Endometrial microvascular endothelial cells (primary cell): Measurements from ENCODE around the gene INPP1. TPM values are rescaled to one million over a fixed set of nuclear protein-coding genes. Genes with fewer than 3 reads are reported as not detected.
"Not testable (repeated sequence)": the region's sequence is repeated elsewhere in the genome, so short reads cannot be mapped to it uniquely, and the experiment has no call there.

ENCODE experiments used
- in situ Hi-C: cut with HindIII; loops from 2 replicates; pipeline ENCODE4 v1.10.0; 2017; ENCODE audit warnings: low sequenced_read_pairs, low pct_unique_long_range_greater_than_20kb; ENCODE audit errors: inconsistent ontology term
- total RNA-seq: library from RNA; depleted of rRNA; stranded (reverse); fragments of >200 nt; gene quantifications from one replicate; pipeline ENCODE4 v1.2.3, GENCODE V29; 2015; ENCODE audit errors: inconsistent ontology term

INPP1 gene
- total RNA-seq: 29.4 TPM

- in situ Hi-C loops: loop anchor here (25.0 kb wide), 1 partner anchor 169 kb away; no protein-coding TSS in a partner anchor
These were observed at the start of gene INPP1 for GRCh38 chr2:190343536-190344275. Gene INPP1 (plus strand): TSS chr2:190343589. CDS start chr2:190360103, 16,514 bp downstream.

DNA sequence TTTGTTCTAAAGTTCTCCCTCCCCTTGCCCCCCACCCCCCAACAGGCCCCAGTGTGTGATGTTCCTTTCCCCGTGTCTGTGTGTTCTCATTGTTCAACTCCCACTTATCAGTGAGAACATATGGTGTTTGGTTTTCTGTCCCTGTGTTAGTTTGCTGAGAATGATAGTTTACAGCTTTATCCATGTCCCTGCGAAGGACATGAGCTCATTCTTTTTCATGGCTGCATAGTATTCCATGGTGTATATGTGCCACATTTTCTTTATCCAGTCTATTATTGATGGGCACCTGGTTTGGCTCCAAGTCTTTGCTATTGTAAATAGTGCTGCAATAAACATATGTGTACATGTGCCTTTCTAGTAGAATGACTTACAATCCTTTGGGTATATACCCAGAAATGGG lies 45.5 kb upstream of the INPP1 start:
- in situ Hi-C loops: loop anchor here (25.0 kb wide), 1 partner anchor 211 kb away; no protein-coding TSS in a partner anchor

DNA sequence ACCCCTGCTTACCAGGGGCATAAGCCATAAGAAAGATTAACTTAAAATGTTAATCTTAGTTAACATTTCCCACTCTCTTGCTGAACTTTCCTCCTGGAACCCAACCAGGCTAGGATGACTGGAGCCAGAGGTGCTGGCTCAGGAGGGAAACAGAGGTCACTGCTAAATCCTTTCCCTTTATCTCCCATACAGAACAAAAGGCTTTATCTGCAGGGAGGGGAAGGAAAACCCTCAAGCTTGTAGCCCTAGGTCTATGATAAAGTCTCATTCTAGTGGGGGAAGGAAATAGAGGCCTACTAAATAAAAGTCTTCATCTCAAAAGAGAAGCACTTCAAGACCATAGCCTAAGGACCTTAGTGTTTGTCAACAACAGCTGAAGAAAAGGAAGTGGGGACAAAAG lies 42.4 kb upstream of the INPP1 start:
- in situ Hi-C loops: no loop called here

GRCh38 chr2:190302052-190302451 lies 41.3 kb upstream of the INPP1 start:
- in situ Hi-C loops: no loop called here

GRCh38 chr2:190303647-190304046 lies 39.7 kb upstream of the INPP1 start:
- in situ Hi-C loops: no loop called here

- in situ Hi-C loops: no loop called here
These were observed 39.0 kb upstream of the INPP1 start for GRCh38 chr2:190304404-190304803.

- in situ Hi-C loops: no loop called here
These were observed 35.4 kb upstream of the INPP1 start for GRCh38 chr2:190308031-190308430.

DNA sequence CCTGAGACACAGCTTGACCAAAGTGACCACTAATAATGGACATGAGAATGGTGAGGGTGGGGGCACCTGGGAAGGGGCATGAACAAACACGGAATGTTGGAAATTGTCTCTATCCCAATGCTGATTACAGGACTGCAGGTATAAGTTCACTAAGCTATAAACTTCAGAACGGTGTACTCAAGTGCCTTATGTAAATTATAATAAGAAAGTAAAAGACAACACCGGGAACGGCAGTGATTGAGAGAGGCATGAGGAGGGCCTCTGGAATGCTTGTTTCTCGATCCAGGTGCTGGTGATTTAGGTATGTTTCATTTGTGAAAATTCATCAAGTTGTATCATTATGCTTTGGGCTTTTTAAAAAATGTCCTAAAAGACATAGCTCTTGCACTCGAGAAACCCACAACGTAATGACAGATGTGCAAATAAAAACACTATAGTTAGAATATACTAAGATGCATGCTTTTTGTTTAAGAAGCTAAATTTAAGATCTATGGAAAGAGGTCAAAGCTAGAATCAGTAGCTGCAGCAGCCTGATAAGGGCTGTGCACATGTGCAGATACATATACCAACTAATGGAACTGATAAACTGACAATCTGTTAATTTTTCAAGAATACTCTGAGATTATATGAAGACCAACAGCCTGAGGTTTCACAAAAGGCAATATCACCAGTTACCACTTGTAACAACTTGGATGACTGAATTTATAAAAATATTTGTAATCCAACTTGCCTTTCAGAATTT lies 31.3 kb upstream of the INPP1 start:
- in situ Hi-C loops: no loop called here

DNA sequence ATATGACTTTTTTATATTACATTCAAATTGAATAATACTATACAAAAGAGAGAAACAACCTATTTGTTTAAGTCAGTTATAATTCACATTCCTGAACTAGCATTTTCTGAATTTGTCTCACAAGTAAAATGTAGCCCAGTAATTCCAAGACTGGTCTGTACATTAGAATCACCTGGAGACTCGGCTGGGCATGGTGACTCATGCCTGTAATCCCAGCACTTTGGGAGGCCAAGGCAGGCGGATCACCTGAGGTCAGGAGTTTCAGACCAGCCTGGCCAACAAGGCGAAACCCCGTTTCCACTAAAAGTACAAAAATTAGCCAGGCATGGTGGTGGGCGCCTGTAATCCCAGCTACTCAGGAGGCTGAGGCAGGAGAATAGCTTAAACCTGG lies 30.8 kb upstream of the INPP1 start:
- in situ Hi-C loops: not testable (repeated sequence)

DNA sequence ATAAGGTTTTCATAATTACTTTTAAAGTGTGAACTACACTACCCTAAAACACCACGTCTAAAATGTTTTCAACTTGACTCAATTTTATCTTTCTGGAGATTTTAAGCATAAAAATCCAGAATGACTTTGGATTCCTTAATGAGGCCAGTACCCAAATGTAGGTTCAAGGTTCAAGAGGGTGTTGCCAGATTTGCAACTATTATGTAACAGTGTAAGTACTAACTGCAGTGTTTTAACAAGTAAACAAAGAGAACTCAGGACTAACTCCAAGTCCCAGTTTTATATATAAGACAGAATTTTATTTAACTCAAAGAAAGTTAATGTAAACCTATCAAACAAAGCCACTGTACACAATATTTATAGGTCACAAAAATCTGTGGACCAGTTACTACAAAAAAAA lies 29.5 kb upstream of the INPP1 start:
- in situ Hi-C loops: no loop called here

- in situ Hi-C loops: no loop called here
These were observed 28.1 kb upstream of the INPP1 start for GRCh38 chr2:190315273-190315672.

DNA sequence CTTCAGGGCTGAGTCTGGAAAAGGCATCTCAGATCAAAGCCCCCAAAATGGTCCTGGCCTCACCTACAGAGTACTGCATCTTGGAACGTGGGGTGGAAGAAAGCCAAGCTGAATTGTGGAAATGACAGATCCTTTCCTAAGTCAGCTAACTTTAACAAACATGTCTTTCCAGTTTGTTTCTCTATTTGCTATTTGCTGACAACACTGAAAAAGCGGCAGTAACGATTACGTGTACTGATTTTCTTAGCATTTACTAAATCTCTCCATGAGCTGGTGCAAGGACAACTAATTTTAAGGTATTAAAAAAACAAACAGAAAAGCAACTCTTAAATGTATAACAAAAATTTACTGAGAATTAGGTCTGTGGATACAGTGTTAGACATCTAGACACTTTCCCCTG lies 24.9 kb upstream of the INPP1 start:
- in situ Hi-C loops: no loop called here

DNA sequence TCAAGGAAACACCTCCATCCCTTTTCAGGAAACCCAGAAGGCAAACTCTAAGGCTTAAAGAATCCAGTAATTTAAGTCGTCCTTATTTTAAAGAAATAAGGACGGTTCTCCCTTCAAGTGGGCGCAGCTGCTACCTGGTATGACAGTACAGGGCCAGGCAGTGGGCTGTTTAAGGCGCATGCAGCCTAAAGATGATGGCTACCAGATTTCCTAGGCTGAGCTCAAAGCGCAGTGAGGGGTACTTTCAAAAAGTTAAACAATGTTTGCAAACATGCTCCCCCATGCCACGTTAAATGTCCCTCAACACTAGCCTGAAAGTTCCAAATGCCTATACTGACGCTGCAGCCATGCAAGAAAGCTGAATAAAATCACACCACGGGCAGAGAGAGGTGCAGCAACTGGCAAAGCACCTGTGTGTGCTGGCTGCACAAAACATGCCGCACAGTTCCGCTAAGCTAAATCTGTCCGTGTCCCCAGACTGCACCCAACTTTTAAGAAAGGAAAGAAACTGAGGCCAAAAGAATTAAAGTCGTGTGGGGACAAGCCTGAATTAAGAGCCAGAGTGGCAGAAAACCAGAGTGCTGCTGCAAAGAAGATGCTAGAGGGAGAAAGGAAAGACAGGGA lies 24.3 kb upstream of the INPP1 start:
- in situ Hi-C loops: no loop called here

DNA sequence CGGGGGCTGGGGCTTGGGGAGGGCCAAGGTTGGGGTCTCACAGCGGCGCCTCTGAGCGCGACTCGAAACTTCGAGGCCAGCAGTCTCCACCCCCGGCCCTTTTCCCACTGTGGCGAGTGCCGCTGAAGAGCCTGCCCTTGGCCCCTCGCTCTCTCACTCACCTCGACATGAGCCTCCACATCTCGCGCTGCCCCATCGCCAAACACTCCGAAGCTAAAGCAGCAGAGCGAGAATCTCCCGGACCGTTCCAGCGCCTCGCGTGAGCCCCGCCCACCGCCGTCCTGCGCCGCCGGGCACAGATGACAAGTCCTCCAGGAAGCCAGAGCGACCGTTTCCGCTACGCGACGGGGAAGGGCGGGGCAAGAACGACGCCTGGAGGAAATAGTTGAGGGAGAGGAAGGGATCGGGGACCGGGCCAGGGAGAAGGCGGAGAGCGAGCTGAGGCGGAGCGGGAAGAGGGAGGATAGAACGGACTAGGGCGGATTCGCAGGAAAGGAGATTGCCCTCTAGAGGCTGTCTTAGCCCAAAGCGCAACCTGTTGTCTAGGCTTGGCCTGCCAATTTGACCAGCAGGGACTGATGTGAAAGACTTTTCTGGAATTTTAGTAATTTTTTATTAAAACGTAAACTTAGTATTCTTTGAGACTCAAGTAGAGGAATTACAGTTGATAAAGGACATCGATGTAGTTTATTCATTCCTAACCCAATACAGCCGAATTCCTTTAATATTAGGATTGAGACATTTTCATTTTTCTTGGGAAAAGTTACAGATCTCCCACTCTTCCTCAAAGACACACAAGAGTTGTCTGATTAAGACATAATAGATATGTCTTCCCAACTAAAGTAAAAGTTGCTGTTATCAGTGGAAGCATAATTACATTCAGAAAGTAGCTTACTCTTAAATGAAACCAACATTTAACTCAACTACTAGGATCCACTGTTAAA lies 23.6 kb upstream of the INPP1 start, which contains the start of gene HIBCH:
HIBCH (minus strand) TSS at position 272 of the 944 bp plus-strand sequence; CDS start at position 196, 76 bp downstream.
- in situ Hi-C loops: no loop called here

- in situ Hi-C loops: no loop called here
These were observed 22.7 kb upstream of the INPP1 start for GRCh38 chr2:190320696-190321095.

DNA sequence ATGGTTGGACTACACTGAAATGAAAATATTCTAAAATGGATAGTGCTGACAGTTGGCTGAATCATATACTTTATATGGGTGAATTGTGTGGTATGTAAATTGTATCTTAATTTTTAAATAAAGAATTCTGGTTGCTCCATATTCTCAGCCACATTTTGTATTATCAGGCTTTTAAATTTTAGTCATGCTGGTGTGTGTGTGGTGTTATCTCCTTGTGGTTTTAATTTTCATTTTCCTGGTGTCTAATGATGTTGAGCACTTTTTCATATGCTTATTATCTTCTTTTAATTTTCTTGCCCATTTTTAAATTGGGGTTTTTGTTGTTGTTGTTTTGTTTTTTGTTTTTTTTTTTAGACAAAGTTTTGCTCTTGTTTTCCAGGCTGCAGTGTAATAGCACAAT lies 20.0 kb upstream of the INPP1 start:
- in situ Hi-C loops: no loop called here

GRCh38 chr2:190325588-190325987 lies 17.8 kb upstream of the INPP1 start:
- in situ Hi-C loops: loop anchor here (25.0 kb wide), 1 partner anchor 187 kb away; no protein-coding TSS in a partner anchor

DNA sequence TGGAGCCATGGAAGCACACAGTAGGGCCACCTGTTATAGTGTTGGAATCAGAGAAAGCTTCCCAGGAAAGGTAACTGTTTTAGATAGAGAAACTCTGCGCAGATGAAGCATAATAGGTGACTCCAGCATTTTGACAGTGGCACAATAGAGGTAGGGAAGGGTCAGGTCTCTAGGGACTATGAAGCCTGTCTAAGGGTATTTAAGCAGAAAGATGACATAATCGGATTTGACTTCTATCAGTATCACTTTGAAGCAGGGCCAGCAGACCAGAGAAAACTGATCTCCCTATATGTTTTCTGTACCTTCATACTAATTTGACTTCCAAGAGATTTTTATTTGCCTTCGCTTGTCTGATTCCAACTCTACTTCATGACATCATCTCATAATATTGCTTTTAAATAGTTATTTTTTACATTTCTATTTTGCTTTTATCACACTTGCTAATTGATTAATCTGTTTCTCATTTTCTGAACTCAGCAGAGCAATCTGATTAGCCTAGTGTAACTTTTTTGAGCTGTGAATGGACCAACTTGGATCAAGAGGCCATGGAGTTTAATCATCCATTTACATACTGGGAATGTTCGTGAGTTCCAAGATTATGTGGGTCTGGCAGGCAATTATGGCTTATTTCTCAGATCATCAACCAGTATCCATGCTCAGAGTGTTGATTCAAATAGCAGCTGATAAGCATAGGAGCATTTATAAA lies 15.4 kb upstream of the INPP1 start:
- in situ Hi-C loops: loop anchor here (25.0 kb wide), 1 partner anchor 184 kb away; no protein-coding TSS in a partner anchor
